ENCODE data around the gene TRUB1. TPM values are rescaled to one million over a fixed set of nuclear protein-coding genes. Genes with fewer than 3 reads are reported as not detected.
A peak's percentile ranks its signal among the peaks of the same experiment; 100 is the strongest.

Gene TRUB1
- total RNA-seq, 6 donors from 2014 or later = 10.1 to 68.0 (median 15.0) TPM

DNA sequence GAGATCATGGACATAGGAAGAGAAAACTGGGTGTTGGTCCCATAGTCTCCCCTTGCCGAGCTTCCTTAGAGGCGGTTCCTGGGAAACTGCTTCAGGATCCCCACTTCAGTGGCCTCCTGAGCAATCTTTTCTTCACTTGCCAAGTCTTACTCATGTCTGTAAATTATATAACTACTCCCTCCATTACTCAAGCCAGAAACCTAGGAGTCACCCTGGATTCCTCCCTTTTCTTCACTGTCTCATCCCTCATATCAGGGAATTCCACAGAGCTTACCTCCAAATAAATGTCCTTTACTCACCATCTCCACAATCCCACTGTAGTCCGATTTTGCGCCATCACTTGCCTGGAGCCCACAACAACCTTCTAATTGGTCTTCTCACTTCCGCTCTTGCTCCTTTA is 29.1 kb upstream of the TRUB1 start:
- Histone ChIP-seq H3K4me1 (no peaks in the 10 kb centered on the region), H3K27ac (no peak overlapping the region), H3K4me3 (no peak overlapping the region), H3K27me3 (no peaks in the 10 kb centered on the region), H3K36me3 (no peaks in the 10 kb centered on the region), H3K9me3 (no peaks in the 10 kb centered on the region)
- DNase-seq (no peak), ATAC-seq (ENCODE audit: low FRiP score in 2 of 2) (peak in 1 of 2 donors; percentile 82)
- WGBS, 2 donors = 94 to 97% methylated on average over 5 of the region's 5 CpGs
- TF ChIP-seq POLR2A (IDR thresholded peaks at IDR 0.05) (no peak), EP300 (IDR thresholded peaks at IDR 0.05) (no peak)

DNA sequence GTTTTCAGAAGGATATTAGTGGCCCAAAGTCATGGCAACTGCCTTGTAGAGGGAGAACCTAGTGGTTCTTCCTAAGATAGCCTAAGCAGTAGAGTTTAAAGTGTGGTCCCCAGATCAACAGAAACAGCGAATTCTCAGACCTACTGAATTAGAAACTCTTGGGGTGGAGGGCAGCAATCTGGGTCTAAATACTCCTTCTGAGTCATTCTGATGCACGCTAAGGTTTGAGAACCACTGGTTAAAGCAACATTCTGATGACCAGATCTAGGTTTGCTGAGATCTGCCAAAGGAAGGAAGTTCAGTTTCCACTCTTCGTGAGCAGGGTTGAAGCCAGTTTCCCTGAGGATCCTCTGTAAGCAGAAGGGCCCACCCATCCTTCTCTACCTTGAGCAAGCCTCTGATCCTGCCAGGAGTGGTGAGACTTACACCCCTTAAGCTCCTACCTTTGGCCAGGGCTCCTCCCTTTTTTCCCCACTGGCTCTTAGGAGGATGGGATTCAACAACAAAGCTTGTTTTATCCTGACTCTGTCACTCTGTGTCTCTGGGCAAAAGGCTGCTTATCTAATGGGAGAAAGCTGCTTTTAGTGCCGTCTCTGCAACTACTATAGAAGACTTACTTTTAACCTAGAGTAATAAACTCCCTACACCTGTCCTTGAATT is 26.8 kb upstream of the TRUB1 start:
- DNase-seq = no peak
- Histone ChIP-seq H3K4me1 (no peaks in the 10 kb centered on the region), H3K36me3 (no peaks in the 10 kb centered on the region), H3K27ac (no peak overlapping the region), H3K27me3 (no peaks in the 10 kb centered on the region), H3K4me3 (no peak overlapping the region), H3K9me3 (no peaks in the 10 kb centered on the region)
- TF ChIP-seq POLR2A (IDR thresholded peaks at IDR 0.05) (no peak), EP300 (IDR thresholded peaks at IDR 0.05) (no peak), POLR2AphosphoS5 (IDR thresholded peaks at IDR 0.05) (no peak)
- TF ChIP-seq, protein P1, sequence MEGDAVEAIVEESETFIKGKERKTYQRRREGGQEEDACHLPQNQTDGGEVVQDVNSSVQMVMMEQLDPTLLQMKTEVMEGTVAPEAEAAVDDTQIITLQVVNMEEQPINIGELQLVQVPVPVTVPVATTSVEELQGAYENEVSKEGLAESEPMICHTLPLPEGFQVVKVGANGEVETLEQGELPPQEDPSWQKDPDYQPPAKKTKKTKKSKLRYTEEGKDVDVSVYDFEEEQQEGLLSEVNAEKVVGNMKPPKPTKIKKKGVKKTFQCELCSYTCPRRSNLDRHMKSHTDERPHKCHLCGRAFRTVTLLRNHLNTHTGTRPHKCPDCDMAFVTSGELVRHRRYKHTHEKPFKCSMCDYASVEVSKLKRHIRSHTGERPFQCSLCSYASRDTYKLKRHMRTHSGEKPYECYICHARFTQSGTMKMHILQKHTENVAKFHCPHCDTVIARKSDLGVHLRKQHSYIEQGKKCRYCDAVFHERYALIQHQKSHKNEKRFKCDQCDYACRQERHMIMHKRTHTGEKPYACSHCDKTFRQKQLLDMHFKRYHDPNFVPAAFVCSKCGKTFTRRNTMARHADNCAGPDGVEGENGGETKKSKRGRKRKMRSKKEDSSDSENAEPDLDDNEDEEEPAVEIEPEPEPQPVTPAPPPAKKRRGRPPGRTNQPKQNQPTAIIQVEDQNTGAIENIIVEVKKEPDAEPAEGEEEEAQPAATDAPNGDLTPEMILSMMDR (IDR thresholded peaks at IDR 0.05) = no peak
- ATAC-seq (ENCODE audit: low FRiP score in 2 of 2) = no peak
- WGBS, 2 donors = 68 to 77% methylated on average over 4 of the region's 4 CpGs

DNA sequence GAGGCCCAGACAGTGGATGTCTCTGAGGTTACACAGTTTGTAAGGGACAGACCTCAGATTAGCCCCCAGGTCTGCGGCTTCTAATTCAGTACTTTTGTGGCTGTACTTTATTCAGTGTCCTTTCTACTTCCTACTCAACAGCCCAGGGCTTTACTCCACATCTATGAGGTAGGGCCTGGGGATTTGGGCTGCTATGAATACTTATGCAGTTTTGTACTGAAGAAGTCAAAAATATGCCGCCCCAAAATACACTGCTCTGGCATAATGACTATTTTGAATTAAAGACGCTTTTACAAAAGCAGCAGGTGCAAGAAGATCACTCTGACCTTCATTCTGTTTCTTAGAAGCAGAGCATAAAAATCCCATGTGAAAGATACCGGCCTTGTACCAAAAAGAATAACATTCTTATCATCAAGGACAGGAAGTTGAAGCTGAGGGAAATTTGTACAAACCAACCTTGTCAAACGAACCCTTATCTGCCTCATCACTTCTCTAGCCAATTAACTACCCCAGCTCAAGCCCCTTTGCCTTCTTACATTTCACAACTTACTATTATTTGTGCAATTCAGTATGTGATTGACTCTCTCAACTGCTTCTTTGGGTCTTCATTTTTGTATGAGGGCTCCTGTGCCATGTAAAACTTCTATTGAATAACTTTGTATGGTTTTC is 26.1 kb upstream of the TRUB1 start:
- H3K27ac ChIP-seq = no peak overlapping the region
- H3K4me1 ChIP-seq = no peaks in the 10 kb centered on the region
- no peaks in the 10 kb centered on the region for H3K27me3 ChIP-seq
- H3K9me3 ChIP-seq = no peaks in the 10 kb centered on the region
- WGBS, 2 donors = 67 to 68% methylated on average over 5 of the region's 5 CpGs
- ATAC-seq (ENCODE audit: low FRiP score in 2 of 2) = no peak
- H3K4me3 ChIP-seq = no peak overlapping the region
- no peak for DNase-seq
- no peak for TF ChIP-seq POLR2AphosphoS5 (IDR thresholded peaks at IDR 0.05)
- TF ChIP-seq POLR2A (IDR thresholded peaks at IDR 0.05) = no peak
- TF ChIP-seq, protein P1 (IDR thresholded peaks at IDR 0.05) = no peak
- TF ChIP-seq EP300 (IDR thresholded peaks at IDR 0.05) = no peak
- H3K36me3 ChIP-seq = no peaks in the 10 kb centered on the region

DNA sequence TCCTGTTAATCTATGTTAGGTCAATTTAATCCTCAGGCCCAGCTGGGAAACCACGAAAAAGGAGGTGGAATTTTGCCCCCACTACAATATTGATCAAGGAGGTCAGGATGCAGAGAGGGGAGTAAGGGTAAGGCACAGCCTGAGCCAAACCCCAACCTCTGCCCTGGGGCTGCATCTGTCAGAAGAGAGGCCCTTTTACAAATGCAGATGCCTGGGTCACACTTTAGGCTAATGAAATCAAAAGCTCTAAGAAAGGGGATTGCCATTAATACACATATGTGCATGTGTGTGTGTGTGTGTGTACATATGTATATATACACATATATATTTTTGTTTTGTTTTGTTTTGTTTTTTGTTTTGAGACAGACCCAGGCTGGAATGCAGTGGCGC is 25.5 kb upstream of the TRUB1 start:
- no peak for TF ChIP-seq EP300 (IDR thresholded peaks at IDR 0.05)
- TF ChIP-seq POLR2A (IDR thresholded peaks at IDR 0.05) = no peak
- TF ChIP-seq, protein P1 (IDR thresholded peaks at IDR 0.05) = no peak
- TF ChIP-seq POLR2AphosphoS5 (IDR thresholded peaks at IDR 0.05) = no peak
- Histone ChIP-seq H3K9me3 (no peaks in the 10 kb centered on the region), H3K27ac (no peak overlapping the region), H3K4me1 (no peaks in the 10 kb centered on the region), H3K36me3 (no peaks in the 10 kb centered on the region), H3K4me3 (no peak overlapping the region), H3K27me3 (no peaks in the 10 kb centered on the region)
- no peak for DNase-seq
- 72 to 78% methylated on average over 2 of the region's 2 CpGs for WGBS, 2 donors
- no peak for ATAC-seq (ENCODE audit: low FRiP score in 2 of 2)

DNA sequence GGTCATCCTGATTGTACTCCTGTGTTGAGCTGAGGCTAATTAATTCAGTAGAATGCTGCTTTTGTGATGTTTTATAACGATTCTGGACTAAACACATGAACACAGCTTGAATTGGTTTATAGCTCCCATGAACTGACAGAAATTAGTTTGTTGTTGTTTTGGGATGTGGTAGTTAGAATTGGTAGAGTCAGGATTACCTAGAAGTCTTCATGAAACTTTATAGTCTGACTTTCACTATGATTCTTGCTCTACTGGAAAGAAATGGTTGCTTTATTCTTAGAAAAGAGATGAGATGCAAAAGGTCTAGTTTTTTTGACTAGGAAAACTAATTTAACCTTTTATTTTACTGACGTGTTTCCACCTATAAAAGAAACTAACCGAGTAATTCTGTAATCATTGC is 23.4 kb upstream of the TRUB1 start:
- 82 to 86% methylated on average over 3 of the region's 3 CpGs for WGBS, 2 donors

More for the DNA sequence above, 23.4 kb upstream of the TRUB1 start:
- Histone ChIP-seq H3K27me3 (no peaks in the 10 kb centered on the region), H3K4me1 (no peaks in the 10 kb centered on the region), H3K27ac (no peak overlapping the region), H3K9me3 (no peaks in the 10 kb centered on the region), H3K4me3 (no peak overlapping the region), H3K36me3 (no peaks in the 10 kb centered on the region)
- ATAC-seq (ENCODE audit: low FRiP score in 2 of 2) = no peak
- TF ChIP-seq EP300 (IDR thresholded peaks at IDR 0.05) (no peak), POLR2A (IDR thresholded peaks at IDR 0.05) (no peak), POLR2AphosphoS5 (IDR thresholded peaks at IDR 0.05) (no peak)
- no peak for DNase-seq
